ENCODE data around the gene MCM5. TPM values are rescaled to one million over a fixed set of nuclear protein-coding genes. Genes with fewer than 3 reads are reported as not detected.
A peak's percentile ranks its signal among the peaks of the same experiment; 100 is the strongest.
"Not testable (repeated sequence)": the region's sequence is repeated elsewhere in the genome, so short reads cannot be mapped to it uniquely, and the experiment has no call there.

The MCM5 gene
- polyA plus RNA-seq, 1 donor from 2014 or later = 78.2 TPM

DNA sequence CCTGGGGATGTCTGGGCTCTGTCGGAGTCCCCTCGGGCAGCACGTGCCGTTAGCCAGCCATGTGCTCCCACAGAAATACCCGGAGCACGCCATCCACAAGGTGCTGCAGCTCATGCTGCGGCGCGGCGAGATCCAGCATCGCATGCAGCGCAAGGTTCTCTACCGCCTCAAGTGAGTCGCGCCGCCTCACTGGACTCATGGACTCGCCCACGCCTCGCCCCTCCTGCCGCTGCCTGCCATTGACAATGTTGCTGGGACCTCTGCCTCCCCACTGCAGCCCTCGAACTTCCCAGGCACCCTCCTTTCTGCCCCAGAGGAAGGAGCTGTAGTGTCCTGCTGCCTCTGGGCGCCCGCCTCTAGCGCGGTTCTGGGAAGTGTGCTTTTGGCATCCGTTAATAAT, 24.1 kb downstream of the MCM5 start:
- H3K36me3 Mint-ChIP-seq = no peaks in the 10 kb centered on the region
- H3K4me3 Mint-ChIP-seq = no peak overlapping the region
- H3K27me3 Mint-ChIP-seq = no peaks in the 10 kb centered on the region
- H3K27ac Mint-ChIP-seq = no peak overlapping the region
- H3K9me3 Mint-ChIP-seq = no peaks in the 10 kb centered on the region
- H3K4me1 Mint-ChIP-seq = peaks cover 0 to 8% (median 2%) of the 10 kb centered on the region in 3 donors

DNA sequence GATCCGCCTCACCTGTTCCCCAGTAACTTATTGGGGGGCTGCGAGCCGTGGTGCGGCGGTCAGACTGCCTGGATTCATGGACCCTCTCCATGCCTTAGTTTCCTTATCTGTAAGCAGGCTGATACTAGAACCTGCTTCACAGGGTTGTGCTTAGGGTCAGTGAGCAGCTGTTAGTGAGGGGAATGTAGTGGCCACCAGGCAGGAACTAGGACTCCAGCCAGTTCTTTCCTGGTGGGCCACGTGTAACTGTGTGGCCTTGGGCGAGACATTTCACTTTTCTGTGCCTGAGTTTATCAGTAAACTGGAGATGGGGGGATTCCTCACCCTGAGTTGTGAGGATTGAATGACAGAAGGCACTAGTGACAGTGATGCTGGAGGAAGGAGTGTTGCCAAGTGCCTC, 24.8 kb downstream of the MCM5 start:
- Mint-ChIP-seq H3K36me3 (no peaks in the 10 kb centered on the region), H3K27ac (no peak overlapping the region), H3K9me3 (no peaks in the 10 kb centered on the region), H3K4me3 (no peak overlapping the region), H3K27me3 (no peaks in the 10 kb centered on the region), H3K4me1 (peaks cover 0 to 8% (median 2%) of the 10 kb centered on the region in 3 donors)

DNA sequence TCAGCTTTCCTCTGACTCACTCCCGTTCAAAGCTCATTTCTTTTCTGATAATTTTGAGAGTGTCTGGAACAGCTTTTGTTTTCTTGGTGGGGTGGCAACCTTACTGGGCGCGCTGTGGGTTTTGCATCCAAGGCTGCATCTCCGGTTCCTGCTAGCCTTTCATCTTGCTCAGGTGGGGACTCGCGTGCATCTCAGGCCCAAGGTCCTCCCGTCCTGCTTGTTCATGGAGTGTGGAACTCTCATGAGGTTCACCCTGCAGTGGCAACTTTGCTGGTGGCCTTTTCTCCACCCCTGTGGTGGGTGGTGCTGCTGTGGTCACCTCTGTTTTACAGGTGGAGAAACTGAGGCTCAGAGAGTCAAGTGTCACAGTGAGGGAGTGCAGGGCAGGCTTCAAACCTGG, 25.6 kb downstream of the MCM5 start:
- no peaks in the 10 kb centered on the region for H3K36me3 Mint-ChIP-seq
- H3K4me1 Mint-ChIP-seq = peaks cover 0 to 10% (median 2%) of the 10 kb centered on the region in 3 donors
- no peak overlapping the region for H3K27ac Mint-ChIP-seq
- H3K27me3 Mint-ChIP-seq = no peaks in the 10 kb centered on the region
- H3K4me3 Mint-ChIP-seq = no peak overlapping the region
- no peaks in the 10 kb centered on the region for H3K9me3 Mint-ChIP-seq

DNA sequence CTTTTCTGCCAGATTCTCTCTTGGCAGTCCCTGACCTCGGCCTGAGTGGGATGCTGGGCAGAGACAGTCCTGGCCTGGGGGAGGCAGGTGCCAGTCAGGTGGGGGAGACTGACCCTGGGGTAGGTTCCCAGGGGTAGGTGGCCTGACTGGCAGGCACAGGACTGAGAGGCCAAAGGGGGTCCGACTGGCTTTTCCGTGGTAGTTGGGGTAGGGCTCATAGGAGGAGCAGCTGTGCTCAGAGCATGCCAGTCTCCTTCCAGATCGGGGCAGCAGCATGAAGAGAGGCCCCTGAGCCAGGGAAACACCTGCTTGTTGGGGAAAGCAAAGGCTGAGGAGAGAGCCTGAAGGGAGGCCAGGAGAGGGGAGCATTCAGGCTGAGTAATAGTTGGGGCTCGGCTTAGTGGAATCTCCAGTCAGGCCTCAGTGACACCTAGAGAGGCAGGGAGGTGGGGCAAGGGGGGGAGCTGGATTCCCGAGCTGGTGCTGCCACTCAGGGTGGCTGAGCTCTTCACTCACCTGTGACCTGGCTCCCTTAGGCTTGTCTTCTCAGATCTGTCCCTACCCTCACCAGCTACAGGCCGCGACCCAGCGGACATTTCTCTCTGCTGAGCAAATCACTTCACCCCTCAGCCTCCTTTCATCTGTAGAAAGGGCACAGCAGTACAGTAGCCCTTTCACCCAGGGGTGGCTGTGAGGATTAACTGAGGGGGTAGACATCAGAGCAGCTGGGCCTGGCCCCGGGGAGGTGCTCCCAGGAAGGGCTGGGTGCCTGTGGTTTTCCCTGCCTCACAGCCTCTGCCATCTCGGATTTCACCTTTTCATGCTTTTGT, 26.2 kb downstream of the MCM5 start:
- Mint-ChIP-seq H3K36me3 (no peaks in the 10 kb centered on the region), H3K27me3 (no peaks in the 10 kb centered on the region), H3K27ac (peak overlapping the region in 1 of 3 donors; percentile 61), H3K4me3 (no peak overlapping the region), H3K9me3 (no peaks in the 10 kb centered on the region), H3K4me1 (peaks cover 0 to 10% (median 2%) of the 10 kb centered on the region in 3 donors)

DNA sequence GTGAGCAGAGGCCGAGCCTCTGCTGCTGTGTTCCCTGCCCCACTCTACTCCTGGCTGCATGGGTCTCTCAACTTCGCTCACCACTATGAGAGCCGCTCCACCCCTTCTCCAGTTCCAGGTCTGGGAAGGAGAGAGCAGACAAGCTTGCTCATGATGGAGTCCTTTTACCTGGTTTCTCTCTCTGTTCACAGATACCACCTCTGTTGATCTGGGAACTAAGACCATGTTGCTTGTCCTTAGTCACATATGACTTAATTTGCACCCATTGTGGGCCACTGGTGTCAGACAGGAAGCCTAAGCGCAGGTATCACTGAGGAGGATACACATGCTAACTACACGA, 26.8 kb downstream of the MCM5 start:
- H3K4me3 Mint-ChIP-seq = peak overlapping the region in 1 of 4 donors; percentile 41
- peaks cover 0 to 10% (median 2%) of the 10 kb centered on the region in 3 donors for H3K4me1 Mint-ChIP-seq
- H3K27me3 Mint-ChIP-seq = no peaks in the 10 kb centered on the region
- H3K36me3 Mint-ChIP-seq = no peaks in the 10 kb centered on the region
- H3K9me3 Mint-ChIP-seq = no peaks in the 10 kb centered on the region
- H3K27ac Mint-ChIP-seq = peak overlapping the region in 1 of 3 donors; percentile 61

DNA sequence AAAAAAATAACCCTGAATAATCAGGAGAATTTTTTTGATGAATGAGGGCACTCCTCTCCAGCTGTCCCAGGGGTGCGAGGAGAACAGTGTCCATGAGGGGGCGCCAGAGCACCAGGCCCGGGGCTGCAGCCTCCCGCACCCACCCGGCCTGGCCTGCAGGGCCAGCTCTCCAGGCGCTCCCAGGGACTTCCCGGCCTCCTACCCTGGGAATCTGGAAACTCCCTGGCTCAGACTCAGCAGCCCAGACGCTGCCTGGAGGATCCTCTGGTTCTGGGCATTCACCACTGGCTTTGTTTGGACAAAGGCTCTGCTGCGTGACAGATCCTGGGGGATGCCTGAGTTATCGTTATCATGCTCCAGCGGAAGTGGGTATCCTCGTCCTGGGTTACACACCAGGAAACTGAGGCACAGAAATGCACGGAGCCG, 31.0 kb downstream of the MCM5 start:
- Mint-ChIP-seq H3K9me3 (peaks cover 0 to 2% (median 0%) of the 10 kb centered on the region in 3 donors), H3K27me3 (no peaks in the 10 kb centered on the region), H3K4me3 (no peak overlapping the region), H3K4me1 (peaks cover 0 to 6% (median 0%) of the 10 kb centered on the region in 3 donors), H3K27ac (no peak overlapping the region), H3K36me3 (peaks cover 2% of the 10 kb centered on the region)

DNA sequence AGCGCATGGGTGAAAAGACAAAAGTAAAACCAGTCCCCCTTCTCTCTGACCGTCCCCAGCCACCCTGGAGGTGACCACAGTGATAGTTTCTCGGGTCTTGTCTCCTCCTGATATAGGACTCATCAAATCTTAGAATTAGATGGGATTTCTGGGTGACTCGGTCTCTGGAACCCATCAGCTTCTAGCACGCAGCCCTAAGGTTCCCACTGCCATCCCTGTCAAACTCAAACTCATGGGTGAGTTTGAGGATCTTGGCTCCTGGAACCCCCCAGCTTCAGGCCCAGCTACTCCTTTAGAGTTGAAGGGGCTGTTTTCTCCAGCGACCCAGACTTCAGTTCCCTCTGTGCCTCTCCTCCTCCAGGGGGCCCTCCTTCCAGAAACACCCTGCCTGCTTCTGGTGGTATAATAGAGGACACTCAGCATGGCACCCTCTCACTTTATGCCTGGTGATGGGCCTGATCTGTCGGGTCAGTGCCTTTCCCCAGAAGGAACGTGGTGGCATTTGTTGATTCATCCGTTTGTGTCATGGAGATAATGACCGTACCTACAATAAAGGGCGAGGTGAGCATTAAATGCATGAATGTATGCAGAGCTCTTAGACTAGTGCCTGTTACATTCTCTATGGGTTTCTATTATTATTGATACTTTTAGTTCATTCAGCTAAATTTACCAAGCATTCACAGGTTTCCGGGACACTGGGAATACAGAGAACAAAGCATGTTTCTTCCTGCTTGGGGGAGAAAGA, 31.7 kb downstream of the MCM5 start:
- H3K36me3 Mint-ChIP-seq = peaks cover 2% of the 10 kb centered on the region
- H3K27me3 Mint-ChIP-seq = no peaks in the 10 kb centered on the region
- H3K9me3 Mint-ChIP-seq = peaks cover 0 to 2% (median 0%) of the 10 kb centered on the region in 3 donors
- H3K4me1 Mint-ChIP-seq = peaks cover 0 to 4% (median 0%) of the 10 kb centered on the region in 3 donors
- peak overlapping the region in 2 of 3 donors; percentile 43 to 74 for H3K27ac Mint-ChIP-seq
- no peak overlapping the region for H3K4me3 Mint-ChIP-seq

DNA sequence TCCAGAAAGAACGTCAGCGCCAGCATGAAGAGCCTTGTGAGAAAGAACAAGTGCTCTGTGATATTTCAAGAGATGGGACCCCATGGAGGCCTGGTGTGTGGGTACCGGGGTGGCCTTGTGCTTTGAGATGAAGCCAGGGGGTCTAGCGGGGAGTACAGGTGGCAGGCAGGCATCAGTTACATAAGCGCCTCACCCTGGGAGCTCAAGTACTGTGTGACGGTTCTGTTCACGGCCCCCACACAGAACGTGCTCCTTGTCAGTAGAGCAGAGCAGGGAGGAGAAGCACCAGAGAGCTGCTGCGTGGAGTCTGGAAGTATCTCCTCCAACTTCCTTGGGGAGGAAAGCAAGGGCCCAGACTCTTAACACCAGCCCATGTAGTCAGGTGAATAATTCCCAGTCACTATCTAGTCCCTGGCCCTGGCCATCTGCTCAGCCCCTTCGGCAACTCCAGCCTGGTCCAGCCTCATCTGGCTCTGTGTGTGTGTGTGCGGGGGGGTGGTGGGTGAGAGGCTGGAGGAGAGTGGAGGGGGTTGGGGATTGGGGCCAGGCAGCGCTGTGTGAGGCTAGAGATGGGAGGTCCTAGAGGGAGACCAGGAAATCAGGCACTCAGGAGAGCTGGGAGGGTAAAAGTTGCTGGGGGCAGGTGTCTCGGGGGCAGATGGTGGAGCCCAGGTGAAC, 32.4 kb downstream of the MCM5 start:
- Mint-ChIP-seq H3K27ac (peak overlapping the region in 1 of 3 donors; percentile 74), H3K4me1 (peaks cover 0 to 2% (median 0%) of the 10 kb centered on the region in 3 donors), H3K36me3 (peaks cover 4% of the 10 kb centered on the region), H3K9me3 (peaks cover 0 to 2% (median 0%) of the 10 kb centered on the region in 3 donors), H3K27me3 (no peaks in the 10 kb centered on the region), H3K4me3 (no peak overlapping the region)

DNA sequence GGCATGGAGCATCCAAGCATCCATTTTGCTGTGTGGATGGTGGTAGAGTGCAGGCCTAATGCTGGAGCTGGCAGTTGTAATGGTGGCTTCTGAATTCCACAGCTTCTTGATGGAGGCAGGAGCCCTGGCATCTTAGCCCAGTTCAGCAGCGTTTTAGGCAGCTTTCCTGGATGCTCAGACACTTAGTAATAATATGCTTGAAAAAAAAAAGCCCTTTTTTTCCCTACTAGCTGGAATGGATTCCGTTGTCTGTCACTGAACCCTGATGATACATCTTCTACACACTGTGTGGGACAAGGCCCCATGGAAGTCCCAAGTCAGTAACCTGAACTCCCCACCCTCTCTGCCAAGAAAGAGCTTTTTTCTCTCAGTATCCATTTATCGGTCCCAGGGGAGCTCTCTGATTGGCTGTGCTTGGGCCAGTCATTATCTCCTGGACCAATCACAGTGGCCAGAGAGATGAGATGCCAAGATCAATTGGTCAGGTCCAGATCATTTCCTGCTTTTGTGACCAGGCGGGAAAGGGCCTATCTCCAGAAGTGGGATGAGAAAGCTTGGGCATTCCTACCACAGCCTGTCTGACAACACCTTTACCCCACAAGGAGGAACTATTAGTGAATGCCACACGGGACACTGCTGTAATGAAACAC, 34.2 kb downstream of the MCM5 start:
- H3K36me3 Mint-ChIP-seq = peaks cover 8% of the 10 kb centered on the region

DNA sequence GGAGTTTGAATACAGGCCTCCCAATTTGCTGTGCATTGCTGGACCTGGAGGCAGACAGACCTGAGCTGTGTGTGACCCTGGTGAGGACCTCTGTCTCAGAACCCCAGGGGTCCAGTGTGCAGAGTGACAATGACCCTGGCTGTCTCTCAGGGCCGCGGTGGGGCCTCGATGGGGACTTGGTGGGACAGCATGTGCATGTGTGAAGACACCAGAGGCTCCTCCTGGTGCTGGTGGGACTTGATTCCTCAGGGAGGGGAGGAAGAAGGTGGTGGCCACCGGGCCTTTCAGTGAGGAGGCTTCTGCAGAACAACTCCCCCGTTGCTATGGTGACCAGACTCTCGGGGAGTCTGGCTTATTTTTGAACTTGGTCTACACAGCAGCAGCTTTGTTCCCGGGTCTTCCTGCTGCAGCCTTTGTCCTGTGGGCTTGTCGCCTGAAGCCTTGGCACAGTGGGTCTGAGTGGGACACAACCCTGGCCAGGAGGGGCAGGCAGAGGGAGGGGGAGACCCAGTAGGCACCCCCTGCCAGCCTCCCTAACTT, 35.3 kb downstream of the MCM5 start:
- H3K9me3 Mint-ChIP-seq = peaks cover 0 to 2% (median 0%) of the 10 kb centered on the region in 3 donors
- H3K4me3 Mint-ChIP-seq = peak overlapping the region in 1 of 4 donors; percentile 55
- H3K36me3 Mint-ChIP-seq = peaks cover 8% of the 10 kb centered on the region
- no peaks in the 10 kb centered on the region for H3K4me1 Mint-ChIP-seq
- no peaks in the 10 kb centered on the region for H3K27me3 Mint-ChIP-seq
- no peak overlapping the region for H3K27ac Mint-ChIP-seq

More for the DNA sequence above, 34.2 kb downstream of the MCM5 start:
- Mint-ChIP-seq H3K27ac (no peak overlapping the region), H3K27me3 (no peaks in the 10 kb centered on the region), H3K4me3 (no peak overlapping the region), H3K9me3 (peaks cover 0 to 2% (median 0%) of the 10 kb centered on the region in 3 donors), H3K4me1 (peaks cover 0 to 2% (median 0%) of the 10 kb centered on the region in 3 donors)

DNA sequence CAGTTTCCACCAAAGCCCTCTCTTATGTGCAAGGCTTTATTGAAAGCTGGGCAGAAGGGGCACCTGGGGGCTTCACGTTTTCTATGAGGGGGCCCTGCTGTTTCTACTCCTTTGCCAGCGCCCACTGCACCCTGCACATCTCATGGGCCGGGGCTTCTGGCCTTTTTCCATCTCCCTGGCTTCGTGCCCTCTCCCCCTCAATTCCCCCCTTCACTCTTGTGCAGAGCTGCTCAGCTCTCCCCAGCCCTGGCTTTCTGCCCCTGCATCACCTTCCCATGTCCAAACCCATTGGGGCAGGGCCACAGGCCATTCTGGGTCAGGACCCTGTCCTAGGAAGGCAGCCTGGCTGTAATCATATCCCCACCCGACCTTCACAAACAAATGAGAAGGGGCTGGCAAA, 36.5 kb downstream of the MCM5 start:
- H3K27me3 Mint-ChIP-seq = no peaks in the 10 kb centered on the region
- H3K36me3 Mint-ChIP-seq = peaks cover 8% of the 10 kb centered on the region
- H3K9me3 Mint-ChIP-seq = peaks cover 0 to 2% (median 0%) of the 10 kb centered on the region in 3 donors
- no peak overlapping the region for H3K4me3 Mint-ChIP-seq
- no peak overlapping the region for H3K27ac Mint-ChIP-seq
- H3K4me1 Mint-ChIP-seq = no peaks in the 10 kb centered on the region

DNA sequence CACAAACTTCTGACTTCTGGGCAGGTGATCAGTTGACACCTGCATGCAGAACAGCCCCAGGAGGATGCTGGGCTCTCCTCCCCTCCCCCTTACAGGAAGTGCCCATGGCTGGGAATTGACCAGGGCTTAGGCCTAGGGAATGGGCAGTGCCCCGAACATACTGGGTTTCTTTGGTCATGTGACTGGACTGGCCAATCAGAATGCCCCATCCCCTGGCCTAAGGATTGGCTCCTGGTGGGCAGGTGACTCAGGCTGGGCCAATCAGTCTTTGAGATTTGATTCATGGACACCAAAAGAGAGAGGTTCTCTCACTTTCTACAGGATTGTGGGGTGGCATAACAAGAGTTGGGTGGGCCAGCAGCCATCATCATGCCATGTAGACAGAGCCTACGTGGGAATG, 37.1 kb downstream of the MCM5 start:
- Mint-ChIP-seq H3K4me1 (no peaks in the 10 kb centered on the region), H3K27ac (no peak overlapping the region), H3K9me3 (peaks cover 0 to 2% (median 0%) of the 10 kb centered on the region in 3 donors), H3K27me3 (no peaks in the 10 kb centered on the region), H3K4me3 (no peak overlapping the region), H3K36me3 (peaks cover 8% of the 10 kb centered on the region)

DNA sequence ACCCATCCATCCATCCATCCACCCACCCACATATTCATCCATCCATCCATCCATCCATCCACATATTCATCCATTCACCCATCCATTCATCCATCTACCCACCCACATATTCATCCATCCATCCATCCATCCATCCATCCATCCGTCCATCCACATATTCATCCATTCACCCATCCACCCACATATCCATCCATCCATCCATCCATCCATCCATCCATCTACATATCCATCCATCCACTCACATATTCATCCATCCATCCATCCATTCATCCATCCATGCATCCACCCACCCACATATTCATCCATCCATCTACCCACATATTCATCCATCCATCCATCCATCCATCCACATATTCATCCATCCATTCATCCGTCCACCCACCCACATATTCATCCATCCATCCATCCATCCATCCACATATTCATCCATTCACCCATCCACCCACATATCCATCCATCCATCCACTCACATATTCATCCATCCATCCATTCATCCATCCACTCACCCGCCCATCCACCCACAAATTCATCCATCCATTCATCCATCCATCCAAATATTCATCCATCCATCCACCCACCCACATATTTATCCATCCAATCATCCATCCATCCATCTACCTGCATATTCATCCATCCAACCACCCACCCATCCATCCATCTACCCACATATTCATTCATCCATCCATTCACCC, 38.9 kb downstream of the MCM5 start:
- not testable (repeated sequence) for H3K36me3 Mint-ChIP-seq, H3K4me1 Mint-ChIP-seq, H3K27ac Mint-ChIP-seq, H3K27me3 Mint-ChIP-seq, H3K9me3 Mint-ChIP-seq, H3K4me3 Mint-ChIP-seq

DNA sequence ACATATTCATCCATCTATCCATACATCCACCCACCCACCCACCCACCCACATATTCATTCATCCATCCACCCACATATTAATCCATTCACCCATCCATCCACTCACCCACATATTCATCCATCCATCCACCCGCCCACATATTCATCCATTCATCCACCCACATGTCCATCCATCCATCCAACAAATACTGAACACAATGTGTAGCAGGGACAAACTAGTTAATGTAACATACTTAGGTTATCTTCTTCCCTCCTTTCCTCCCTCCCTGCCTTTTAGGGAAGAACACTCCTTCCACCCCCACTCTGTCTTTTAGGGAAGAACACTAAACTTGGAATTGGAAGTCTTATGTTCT, 39.4 kb downstream of the MCM5 start:
- Mint-ChIP-seq H3K4me1 (no peaks in the 10 kb centered on the region), H3K27me3 (no peaks in the 10 kb centered on the region), H3K9me3 (no peaks in the 10 kb centered on the region), H3K4me3 (no peak overlapping the region), H3K36me3 (peaks cover 6% of the 10 kb centered on the region), H3K27ac (no peak overlapping the region)

All from IgD-negative memory B cell (primary cell).